GM19025 (cell line): ENCODE measurements around the gene TYW1B.
A peak's percentile ranks its signal among the peaks of the same experiment; 100 is the strongest.
"Not testable (repeated sequence)": the region's sequence is repeated elsewhere in the genome, so short reads cannot be mapped to it uniquely, and the experiment has no call there.

Source experiments
- ATAC-seq: cut with Tn5 transposase; IDR thresholded peaks from one replicate; pipeline ENCODE4 v1.9.1; 2021; ENCODE audit warnings: mild to moderate bottlenecking, low read depth, moderate library complexity; ENCODE audit not compliant: unreplicated experiment

TYW1B gene

DNA sequence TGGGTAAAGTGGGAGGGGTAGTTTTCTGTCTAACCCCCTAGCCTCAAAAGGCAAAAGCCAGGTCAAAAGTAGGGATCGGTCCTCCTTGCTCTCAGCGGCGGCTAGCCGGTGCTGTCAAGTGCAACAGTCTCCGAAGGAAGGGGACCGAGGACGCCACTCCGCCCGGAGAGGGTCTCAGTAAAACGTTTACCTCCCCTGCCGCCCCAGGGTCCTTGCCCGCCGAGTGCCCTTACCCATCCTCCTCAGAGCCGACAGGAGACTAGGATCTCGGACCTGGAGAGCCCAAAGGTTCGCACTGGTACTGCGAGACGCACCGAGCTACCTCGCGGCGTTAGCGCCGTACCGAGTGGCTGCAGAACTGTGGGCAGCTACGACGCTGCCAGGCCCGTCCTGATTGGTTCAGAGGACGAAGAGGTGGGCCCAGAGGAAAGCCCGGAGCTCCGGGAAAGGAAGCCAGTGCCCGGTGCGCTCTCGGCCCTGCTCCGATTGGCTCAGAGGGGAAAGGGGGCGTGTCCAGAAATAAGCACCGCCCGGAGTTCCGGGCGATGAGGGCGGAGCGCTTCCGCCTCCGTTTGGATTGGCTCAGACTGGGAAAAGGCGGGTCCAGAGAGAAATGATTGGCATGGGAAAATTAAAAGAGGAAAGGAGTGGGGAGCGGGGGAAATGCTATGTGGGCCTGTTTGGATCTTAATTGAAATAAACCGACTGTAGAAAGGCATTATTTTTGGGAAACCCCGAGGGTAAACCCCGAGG, at the start of gene TYW1B:
TYW1B (minus strand) TSS at position 362 of the 753 bp plus-strand sequence; CDS start at position 237, 125 bp downstream.
- ATAC-seq: peak; percentile 93

DNA sequence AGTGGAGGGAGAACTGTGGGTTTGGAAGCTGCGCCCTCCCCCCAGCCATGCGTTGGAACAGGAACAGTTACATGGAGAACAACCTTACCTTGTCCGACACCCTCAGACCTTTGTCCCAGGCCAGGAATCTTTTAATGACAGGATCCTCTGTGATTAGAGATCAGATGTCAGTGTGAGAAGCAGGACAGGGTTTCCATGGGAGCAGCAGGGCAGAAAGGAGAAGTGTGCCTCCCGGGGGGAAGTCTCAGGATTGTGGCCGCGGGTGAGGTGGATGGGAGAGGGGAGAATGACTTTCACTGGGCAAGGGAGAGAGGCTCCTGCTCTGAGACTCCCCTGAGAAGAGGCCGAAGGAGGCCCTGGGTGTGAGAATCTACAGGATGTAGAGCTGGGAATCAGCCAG, 39.6 kb upstream of the TYW1B start:
- ATAC-seq: not testable (repeated sequence)

GRCh38 chr7:72858846-72859400, 30.9 kb upstream of the TYW1B start:
- ATAC-seq: not testable (repeated sequence)

- ATAC-seq: not testable (repeated sequence)
Measured at GRCh38 chr7:72857925-72858324, 29.9 kb upstream of the TYW1B start.

GRCh38 chr7:72855261-72855660, 27.3 kb upstream of the TYW1B start:
- not testable (repeated sequence) for ATAC-seq

DNA sequence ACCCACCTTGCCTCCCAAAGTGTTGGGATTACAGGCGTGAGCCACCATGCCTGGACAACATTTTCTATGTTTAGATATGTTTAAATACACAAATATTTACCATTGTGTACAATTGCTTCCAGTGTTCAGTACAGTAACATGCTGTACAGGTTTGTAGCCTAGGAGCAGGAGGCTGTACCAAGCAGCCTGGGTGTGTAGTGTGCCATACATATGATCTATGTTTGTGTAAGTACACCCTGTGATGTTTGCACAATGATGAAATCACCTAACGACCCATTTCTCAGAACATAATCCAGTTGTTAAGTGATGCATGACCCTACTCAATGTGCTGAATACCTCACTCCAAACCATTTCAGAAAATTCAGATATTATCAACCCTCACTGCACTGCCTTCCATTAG, 24.9 kb upstream of the TYW1B start:
- not testable (repeated sequence) for ATAC-seq

GRCh38 chr7:72850746-72851145, 22.7 kb upstream of the TYW1B start:
- not testable (repeated sequence) for ATAC-seq

DNA sequence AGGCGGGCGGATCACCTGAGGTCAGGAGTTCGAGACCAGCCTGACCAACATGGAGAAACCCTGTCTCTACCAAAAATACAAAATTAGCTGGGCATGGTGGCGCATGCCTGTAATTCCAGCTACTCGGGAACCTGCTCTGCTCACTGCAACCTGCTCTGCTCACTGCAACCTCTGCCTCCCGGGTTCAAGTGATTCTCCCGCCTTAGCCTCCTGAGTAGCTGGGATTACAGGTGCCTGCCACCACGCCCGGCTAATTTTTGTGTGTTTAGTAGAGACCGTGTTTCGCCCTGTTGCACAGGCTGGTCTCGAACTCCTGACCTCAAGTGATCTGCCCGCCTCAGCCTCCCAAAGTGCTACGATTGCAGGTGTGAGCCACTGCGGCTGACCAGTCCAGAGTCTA, 16.1 kb upstream of the TYW1B start:
- not testable (repeated sequence) for ATAC-seq

GRCh38 chr7:72843166-72843565, 15.2 kb upstream of the TYW1B start:
- not testable (repeated sequence) for ATAC-seq

- ATAC-seq: not testable (repeated sequence)
Measured at GRCh38 chr7:72840966-72841511, 13.0 kb upstream of the TYW1B start.

DNA sequence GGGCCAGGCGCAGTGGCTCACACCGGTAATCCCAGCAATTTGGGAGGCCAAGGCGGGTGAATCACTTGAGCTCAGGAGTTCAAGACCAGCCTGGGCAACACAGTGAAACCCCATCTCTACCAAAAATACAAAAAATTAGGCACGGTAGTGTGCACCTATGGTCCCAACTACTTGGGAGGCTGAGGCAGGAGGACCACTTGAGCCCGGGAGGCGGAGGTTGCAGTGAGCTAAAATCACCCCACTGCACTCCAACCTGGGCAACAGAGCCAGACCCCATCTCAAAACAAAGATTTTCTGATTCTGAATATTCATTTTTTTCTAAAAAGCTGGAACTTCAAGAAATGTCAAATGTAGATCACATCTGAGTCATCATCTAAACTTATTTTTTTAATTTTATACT, 10.3 kb upstream of the TYW1B start:
- not testable (repeated sequence) for ATAC-seq

DNA sequence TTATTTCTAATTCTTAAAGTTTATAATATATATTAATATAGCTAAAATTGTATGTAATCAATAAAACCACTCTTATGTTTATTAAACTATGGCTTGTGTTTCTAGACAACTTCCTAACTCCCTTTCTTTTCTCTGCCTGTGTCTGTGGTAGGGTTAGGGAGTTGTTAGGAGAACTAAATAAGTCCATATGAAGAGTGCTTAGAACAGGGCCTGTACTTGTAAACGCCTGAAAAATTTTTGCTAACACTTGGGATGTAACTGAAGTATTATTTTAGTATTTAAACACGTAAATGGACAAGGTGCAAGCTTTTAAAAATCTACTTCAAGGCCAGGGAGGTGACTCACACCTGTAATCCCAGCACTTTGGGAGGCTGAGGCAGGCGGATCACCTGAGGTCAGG, 9.3 kb upstream of the TYW1B start:
- ATAC-seq: not testable (repeated sequence)

DNA sequence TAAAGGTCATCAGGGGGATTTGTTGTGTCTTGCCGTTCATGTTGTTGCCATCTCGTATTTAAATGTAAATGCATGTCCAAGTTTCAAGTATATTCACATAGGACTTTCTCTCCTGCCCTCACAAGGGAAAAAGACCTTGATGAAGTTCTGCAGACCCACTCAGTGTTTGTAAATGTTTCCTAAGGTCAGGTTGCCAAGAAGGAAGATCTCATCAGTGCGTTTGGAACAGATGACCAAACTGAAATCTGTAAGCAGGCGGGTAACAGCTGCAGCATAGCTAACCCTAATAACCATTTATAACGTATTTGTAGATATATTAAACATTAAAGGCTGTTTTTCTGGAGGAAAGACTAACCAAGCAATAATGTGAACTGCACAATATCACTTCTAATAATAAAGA, 2.6 kb upstream of the TYW1B start:
- not testable (repeated sequence) for ATAC-seq

DNA sequence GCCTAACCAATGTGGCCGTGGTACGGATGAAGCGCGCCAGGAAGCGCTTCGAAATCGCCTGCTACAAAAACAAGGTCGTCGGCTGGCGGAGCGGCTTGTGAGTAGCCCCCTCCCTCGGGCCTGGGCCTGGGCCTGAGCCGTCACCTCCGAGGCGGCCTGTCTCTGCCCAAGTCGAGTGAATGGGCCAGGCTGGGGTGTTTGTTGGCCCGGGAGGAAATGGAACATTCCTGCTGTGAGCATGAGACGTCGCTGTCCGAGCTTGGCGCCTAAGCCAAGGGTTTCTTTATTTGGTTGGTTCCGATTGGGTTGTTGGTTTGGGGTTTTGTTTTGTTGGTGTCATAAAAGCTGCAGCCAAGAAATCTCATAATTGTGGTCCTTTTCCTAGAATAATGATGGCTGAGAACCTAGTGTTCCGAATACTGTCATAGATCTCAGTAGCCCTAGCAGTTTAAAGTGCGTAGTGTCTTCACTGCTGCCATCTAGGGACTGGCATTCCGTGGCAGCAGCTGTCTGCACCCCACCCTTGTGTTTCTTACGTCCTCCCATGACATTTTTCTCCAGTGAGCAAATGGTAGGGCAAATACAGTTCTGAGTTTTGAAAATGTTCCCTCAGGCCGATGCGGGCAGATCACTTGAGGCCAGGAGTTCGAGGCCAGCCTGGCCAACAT, 1.8 kb upstream of the TYW1B start:
- ATAC-seq: peak; percentile 27

GRCh38 chr7:72829291-72829686, 1.3 kb upstream of the TYW1B start:
- peak; percentile 38 for ATAC-seq

- ATAC-seq: not testable (repeated sequence)
Measured at GRCh38 chr7:72823765-72824732, 4.0 kb downstream of the TYW1B start.

- not testable (repeated sequence) for ATAC-seq
Measured at GRCh38 chr7:72822497-72822896, 5.5 kb downstream of the TYW1B start.

DNA sequence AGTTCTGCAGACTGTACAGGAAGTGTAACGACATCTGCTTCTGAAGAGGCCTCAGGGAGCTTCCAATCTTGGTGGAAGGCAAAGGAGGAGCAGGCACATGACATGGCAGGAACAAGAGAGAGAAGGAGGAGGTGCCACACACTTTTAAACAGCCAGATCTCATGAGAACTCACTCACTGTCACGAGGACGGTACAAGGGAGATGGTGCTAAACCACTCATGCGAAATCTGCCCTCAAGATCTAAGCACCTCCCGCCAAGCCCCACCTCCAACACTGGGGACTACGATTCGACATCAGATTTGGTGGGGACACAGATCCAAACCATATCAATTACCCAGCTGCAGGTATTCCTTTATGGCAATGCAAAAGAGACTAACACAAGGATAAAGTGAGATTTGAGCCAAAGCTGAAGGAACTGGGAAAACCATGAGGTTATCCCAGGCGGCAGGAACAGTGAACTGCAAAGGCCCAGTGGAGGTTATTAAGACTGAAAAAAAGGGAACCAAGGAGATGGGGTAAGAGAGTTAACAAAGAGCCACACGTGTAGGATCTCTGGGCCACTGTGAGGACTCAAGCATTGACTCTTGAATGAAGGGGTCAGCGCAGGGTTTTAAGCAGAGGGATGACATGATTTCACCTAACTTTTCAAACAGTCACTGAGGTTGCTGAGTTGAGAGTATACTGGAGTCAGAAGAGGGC, 9.2 kb downstream of the TYW1B start:
- not testable (repeated sequence) for ATAC-seq

GRCh38 chr7:72817661-72818060, 10.3 kb downstream of the TYW1B start:
- not testable (repeated sequence) for ATAC-seq
